8988T (cell line): ENCODE measurements around the gene TP53I13.

ENCODE experiments used
- DNase-seq: peaks from one replicate; pipeline ENCODE4 v3.0.0; 2011

Gene TP53I13

DNA sequence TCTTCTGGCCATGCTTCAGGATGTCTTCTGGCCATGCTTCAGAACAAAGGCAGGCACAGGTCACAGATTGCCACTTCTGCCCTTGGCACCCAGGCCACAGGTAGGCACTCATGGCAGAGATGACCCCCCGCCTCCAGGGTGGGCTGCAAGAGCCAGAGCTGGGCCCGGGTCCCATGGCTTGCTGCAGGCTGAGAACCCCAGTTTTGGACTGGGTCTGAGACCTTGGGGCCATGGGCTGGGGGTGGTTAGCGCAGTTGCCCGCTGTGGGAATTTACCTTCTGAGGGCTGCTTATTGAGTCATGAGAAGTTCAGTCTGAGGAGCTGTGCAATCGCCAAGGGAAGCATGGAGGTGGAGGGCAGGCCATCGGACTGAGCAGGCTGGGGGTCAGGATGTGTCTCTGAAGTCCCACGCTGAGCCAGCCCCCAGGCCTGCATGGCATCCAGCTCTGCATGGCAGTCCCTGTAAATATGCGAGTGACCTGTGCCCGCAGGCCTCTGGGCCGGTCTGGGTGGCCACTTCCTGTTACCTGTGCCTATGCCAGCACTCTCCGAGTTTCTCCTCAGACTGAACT, 26.1 kb downstream of the TP53I13 start:
- DNase-seq: no peak

DNA sequence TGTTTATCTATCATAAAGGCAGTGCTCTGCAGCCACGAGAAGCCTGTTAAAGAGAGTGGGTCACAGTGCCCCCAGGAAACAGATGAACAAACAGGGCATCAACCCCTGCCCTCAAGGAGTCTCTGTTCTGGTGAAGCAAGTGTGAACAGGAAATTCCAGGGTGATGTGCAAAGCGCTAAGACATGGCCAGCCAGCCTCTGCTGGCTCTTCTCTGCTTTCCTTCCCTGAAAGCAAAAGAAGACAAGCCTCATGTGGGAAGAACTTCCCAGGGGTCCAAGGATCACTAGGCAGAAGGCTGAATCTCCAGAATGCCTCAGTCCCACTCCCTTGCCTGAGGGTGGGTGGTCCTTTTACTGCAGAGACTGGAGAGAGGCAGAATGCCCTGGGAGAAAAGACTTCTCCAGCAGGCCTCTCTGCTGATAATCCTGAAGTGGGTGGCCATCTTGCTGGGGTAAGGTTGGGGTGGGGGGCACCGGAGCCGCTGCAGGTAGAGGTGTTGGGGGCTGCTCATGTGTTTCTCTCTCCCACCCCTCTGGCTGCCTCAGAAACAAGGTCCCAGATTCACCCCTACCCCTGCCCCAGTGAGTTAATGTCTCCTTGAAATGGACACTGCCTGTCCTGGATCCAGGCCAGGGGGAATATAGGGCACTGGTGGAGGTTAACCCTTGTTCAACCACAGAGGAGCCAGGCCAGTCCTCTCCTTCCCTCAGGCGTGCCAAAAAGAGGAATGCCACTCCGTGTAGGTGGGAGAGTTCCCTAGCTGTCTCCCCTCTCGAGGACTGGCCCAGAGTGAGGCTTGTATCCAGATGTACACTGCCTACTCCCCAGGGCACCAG, 26.8 kb downstream of the TP53I13 start:
- no peak for DNase-seq

DNA sequence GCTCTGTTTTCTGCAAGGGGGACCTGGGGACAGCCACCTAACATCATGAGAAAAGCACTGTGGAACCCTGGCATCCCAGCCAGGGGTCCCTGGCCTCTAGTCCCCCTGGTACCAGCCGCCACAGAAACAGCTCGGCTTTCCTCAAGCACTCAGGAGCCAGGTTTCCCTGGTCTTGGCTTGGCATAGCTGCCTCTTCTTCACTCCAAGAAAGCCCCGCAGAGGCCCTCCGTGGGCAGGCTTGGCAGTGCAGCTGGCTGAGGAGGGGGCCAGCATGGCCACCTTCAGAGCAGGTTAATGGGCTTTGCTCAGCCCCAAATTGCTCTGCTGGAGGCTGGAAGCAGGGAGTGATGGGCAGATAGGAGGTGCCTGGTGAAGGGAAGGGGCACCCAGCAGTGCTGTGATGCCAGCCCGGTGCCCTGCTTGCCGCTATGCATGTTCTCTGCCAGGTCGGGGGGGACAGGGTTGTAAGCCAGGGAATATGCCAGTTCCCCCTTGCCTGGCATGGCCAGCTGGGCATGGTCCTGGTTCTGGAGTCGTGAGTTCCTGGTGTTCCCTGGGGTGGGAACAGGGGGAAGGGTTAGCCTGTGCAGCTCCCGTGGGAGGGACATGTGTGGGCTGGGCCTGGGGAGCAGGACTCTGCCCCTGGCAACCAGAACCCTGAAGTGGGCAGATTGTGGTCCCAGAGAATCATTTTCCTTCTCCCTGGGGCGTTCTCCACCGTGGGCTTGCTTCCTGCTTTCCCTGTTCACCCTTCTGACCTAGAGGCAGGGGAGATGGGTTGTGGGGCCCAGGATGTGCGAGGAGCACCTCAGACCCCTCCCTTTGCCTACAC, 27.7 kb downstream of the TP53I13 start:
- DNase-seq: no peak

DNA sequence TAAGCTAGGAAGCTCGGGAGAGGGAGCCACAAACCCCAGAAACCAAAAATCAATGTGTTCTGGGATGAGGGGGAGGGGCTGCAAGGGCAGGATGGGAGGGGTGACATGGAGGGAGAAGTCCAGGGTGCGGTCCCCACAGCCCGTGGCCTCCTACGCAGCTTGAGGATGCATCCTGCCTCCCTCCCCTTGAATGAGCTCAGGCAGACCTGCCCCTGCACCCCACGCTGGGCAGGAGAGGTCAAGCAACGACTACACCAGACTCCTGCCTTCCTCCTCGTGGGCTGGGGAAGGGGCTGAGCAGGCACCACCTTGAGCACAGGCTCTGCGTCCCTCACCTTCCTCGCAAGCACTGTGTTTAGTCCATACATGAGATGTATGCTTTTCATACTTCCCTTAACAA, 28.3 kb downstream of the TP53I13 start:
- no peak for DNase-seq

DNA sequence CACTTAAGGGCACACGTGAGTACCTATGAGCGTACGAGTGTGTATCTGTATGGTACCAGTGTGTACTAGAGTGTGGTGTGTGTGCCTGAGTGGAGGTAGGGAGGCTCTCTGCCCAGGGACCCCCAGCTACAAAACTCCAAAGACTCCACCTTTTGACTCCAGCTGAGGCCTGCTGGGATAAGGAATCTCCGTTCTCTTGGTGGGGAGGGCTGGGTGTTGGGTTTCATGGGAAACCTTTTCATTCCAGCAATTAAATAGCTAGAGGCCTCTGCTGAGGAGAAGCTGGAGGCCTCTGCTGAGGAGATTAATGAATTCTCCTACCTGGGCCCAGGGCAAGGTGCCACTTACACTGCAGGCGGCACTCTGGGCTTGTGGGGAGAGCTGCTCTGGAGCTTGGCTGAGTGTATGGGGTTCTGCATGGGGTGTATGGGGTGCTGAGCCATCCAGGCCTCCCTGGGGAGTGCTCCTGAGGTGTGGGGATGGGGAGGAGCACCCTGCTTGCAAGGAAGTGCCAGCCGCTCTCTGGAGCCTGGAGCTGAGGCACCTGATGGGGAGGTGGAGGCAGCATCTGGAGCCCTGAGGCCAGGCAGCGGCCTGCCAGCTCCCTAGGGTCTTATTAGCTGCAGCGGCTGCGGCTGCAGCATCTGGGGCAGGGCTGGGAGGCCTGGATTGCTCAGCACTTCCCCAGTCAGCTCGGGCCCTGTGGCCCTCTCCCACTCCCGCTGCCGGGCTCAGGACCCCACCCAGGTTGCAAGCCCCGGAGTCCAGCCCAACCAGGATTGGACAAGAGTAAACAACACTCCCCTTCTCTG, 29.1 kb downstream of the TP53I13 start:
- no peak for DNase-seq

DNA sequence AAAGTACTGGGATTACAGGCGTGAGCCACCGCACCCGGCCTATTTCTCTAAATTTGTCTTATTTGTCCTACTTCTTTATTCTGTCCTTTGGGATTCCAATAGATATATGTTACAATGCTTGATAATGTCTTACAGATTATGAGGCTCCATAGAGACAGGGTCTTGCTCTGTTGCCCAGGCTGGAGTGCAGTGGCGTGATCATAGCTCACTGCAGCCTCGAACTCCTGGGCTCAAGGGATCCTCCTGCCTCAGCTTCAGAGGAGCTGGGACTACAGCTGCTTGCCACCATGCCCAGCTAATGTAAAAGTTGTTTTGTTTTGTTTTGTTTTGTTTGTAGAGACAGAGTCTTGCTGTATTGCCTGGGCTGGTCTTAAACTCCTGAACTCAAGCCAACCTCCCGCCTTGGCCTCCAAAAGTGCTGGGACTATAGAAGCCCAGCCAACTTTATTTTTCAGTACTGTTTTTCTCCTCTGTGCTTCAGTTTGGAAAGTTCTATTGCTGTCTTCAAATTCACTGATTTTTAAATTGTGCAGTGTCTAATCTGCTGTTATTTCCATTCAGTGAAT, 34.7 kb downstream of the TP53I13 start:
- no peak for DNase-seq

DNA sequence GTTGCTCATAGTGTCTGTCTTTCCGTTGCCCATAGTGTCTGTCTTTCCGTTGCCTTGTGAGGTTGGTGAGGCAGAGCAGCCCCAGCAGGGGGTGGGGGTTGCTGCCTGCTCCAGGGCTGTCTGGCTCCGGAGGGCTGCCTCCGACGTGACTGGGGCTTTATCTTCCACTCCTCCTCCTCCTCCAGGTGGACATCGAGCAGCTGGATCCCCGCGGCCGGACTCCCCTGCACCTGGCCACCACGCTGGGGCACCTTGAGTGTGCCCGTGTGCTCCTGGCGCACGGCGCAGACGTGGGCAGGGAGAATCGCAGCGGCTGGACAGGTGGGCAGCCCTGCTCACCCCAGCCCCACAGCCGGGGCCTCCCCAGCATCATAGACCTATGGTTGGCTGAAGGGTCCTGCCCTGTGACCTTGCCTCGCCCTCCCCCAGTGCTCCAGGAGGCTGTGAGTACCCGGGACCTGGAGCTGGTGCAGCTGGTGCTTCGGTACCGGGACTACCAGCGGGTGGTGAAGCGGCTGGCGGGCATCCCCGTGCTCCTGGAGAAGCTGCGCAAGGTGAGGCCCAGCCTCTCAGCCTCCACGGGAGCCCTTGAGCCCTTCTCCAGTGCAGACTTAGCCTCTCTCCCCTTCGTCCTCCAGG, 39.2 kb downstream of the TP53I13 start:
- DNase-seq: no peak

DNA sequence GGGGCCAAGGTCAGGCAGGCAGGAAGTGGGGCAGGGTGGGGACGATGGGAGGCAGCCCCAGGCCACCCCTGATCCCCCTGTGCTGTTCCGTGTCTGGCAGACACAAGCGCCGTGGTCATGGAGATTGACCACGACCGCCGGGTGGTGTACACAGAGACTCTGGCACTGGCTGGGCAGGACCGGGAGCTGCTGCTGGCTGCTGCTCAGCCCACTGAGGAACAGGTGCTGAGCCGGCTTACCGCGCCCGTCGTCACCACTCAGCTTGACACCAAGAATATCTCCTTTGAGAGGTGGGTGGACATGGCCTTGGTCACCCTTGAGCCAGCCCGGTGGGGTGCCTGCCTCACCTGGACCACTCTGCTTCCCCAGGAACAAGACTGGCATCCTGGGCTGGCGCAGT, 40.5 kb downstream of the TP53I13 start:
- no peak for DNase-seq

DNA sequence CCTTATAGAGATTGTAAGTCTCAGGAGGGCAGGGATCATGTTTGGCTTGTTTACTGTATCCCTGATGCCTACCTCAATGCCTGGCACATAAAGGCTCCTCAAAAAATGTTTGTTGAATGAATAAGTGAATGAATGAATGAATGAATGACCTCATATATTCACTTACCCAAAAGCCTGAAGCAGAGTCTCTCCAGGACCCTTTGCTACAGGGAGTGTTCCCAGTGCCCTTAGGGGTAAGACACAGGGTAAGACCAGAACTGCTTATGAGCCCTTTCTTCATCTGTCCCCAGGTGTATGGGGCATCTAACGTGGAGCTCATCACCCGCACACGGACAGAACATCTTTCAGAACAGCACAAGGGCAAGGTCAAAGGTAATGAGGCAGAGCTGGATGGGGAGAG, 41.9 kb downstream of the TP53I13 start:
- DNase-seq: no peak

DNA sequence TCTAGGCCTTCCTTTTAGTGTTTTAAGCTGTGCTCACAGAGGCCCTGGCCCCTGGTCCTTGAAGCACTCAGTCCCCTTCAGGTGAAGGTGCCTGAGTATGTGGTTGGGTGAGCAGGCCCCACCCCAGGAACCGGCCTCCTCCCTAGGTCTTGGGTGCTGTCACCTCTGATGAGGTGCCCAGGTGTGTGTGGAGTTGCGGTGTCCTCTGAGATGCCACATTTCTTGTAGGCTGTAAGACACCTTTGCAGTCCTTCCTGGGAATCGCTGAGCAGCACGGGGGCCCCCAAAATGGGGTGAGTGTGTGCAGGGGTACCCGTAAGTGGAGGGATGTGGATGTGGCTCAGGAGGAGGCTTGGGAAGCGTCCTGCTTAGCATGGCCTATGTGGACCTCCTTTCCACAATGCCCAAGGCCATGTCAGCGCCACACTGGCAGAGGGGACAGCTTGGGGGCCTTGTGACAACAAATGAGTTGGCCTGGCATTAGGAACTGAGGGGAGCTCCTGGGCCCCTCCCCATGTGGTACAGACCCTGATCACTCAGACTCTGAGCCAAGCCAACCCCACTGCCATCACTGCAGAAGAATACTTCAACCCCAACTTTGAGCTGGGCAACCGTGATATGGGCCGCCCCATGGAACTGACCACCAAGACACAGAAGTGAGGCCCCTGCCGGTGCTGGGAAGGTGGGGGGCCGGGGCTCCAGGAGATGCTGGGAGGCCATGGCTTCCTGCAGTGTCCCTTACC, 43.0 kb downstream of the TP53I13 start:
- no peak for DNase-seq

DNA sequence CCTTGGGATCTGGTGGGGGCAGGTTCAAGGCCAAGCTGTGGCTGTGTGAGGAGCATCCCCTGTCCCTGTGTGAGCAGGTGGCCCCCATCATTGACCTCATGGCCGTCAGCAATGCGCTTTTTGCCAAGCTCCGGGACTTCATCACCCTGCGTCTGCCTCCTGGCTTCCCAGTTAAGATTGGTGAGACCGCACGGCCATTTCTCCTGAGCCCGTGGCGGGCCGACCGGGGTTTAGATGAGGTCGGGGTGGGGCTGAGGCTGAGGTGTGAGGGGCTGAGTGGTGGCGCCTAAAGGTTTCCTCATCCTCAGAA, 43.5 kb downstream of the TP53I13 start:
- no peak for DNase-seq

DNA sequence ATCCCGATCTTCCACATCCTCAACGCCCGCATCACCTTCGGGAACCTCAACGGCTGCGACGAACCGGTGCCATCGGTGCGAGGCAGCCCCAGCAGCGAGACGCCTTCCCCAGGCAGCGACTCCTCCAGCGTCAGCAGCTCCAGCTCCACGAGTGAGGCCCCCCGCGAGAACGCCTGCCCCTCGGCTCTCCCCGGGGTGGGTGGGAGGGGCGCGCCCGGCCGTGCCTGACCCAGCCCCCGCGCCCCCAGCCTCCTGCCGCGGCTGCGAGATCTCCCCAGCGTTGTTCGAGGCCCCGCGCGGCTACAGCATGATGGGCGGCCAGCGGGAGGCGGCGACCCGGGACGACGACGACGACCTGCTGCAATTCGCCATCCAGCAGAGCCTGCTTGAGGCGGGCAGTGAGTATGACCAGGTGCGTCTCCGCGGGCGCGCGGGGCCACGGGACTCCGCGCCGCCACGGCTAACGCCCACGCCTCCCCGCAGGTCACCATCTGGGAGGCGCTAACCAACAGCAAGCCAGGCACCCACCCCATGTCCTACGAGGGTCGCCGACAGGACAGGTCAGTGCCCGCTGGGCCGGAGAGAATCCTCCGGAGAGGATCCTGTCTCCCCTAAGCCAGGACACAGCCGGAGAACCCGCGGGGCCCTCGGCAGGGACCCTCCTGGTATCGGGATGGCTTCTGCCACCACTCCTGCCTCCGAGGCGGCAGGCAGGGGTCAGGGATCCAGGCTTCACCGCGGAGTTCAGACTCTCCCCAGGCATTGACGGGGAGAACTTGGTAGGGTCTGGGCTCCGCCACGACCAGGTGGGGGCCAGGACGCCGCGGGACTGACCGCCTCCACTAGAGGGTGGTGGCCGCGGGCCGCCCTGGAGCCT, 44.1 kb downstream of the TP53I13 start:
- DNase-seq: no peak

DNA sequence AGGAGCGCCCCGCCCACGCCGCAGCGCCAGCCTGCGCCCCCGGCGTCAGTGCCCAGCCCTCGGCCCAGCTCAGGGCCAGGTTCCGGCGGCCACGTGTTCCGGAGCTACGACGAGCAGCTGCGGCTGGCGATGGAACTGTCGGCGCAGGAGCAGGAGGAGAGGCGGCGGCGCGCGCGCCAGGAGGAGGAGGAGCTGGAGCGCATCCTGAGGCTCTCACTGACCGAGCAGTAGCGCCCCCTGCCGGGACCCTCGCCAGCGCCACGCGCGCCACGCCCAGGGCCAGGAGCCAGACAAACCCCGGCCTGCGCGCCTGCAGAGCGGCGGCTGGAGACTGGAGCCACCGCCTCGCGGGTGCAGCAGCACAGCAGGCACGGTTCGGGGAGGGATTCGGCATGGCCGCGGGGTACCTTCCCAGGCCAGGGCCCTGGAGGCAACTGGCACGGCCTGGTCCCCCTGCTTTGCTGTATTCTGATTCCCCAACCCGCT, 44.9 kb downstream of the TP53I13 start:
- no peak for DNase-seq

DNA sequence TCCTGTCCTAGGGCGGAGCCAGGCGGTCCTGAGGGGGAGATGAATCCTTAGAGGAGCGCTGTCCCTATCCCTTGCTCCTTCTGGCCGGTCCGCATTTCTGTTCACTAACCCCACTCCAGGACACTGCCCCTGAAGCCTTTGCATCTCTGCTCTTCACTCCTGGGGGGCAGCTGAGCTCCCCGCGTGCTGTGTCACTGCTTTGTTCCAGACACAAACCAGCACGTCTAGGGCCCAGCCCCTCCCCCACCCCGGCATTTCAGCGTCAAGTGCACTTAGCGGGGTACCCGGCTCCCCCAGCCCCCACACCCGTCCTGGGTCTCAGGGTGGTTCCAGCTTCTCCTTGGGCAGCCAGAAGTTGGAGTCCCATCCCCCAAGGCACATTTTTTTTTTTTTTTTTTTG, 45.4 kb downstream of the TP53I13 start:
- DNase-seq: no peak

DNA sequence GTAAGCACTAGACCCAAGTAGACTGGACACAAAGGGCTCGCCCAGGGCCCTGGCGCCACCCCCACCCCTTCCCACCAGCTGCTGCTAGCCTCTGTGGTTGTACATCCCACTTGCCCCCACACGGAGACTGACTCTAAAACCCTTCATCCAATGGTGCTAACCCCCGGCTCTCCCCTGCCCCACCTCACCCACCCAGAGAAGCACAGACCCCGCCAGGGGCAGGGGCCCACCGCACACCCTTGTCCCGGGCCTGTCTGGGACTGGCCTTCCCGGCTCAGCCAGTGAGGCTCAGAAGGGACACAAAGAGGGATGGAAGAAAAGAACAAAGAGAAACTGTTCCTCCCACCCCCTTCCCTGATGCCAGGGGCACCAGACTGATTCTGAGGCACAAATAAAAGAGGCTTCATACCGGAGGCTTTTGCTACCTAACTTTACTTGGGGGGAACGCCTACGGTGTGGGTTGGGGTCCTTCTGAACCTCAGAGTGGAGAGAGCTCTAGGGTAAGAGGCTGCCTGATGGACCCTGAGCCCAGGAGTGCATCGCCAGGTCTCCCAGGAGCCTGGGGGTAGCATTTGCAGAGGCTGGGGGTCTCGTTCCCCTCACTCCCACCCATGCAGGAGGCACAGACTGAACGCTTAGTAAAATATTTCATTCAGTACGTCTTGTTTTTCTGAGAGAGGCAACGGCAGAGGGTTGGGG, 46.0 kb downstream of the TP53I13 start:
- DNase-seq: no peak

DNA sequence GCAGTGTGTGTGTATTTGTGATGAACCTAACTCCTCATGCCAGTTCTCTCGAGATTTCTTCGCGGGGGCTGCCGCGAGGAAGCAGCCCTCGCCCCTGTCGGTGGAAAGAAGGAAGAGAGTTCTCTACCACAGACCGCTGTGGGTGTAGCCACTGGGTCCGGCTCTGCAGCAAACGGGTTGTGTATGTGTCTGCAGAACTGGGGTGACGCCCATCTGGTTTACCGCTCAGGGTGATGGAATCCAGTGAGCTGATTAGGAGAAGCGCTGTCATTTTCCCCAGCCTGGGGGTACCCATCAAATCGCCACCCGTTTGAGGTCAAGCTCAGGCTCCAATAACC, 46.5 kb downstream of the TP53I13 start:
- no peak for DNase-seq

DNA sequence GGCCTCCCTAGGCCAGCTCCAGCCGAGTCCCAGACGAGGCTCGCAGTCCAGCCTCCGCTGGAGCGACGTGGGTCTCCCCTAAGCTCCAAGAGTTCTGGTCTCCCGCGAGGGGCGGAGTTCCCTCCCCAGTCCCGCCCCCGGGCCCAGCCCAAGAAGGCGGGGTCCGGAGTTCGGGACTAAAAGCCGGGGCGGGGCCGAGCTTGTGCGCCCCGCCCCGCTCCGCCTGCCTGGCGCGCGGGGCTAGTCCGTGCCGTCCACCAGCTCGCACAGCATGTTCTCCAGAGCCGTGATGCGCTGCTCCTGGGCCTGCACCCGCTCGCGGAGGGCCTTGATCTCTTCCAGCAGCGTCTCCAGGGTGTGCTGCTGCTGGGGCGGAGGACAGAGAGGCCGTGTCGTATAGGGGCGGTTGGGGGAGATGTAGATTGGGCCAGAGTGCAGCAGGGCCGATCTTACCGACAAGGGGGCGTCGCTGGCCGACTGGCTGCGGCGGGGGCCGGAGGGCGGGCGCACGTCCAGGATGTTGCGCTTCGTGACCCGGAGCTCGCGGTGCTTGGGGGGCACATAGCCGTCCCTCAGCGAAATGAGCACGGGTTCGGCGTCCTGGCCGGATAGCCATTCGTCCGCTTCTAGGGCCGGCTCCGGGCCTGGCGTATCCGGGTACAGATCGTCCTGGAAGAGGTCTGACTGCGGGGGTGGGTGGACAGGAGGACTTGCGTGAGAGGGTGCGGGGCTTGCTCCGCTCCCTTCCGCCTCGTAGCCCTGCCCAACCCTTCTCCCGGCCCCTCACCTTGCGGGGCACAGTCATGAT, 47.2 kb downstream of the TP53I13 start:
- DNase-seq: peak; percentile 90

DNA sequence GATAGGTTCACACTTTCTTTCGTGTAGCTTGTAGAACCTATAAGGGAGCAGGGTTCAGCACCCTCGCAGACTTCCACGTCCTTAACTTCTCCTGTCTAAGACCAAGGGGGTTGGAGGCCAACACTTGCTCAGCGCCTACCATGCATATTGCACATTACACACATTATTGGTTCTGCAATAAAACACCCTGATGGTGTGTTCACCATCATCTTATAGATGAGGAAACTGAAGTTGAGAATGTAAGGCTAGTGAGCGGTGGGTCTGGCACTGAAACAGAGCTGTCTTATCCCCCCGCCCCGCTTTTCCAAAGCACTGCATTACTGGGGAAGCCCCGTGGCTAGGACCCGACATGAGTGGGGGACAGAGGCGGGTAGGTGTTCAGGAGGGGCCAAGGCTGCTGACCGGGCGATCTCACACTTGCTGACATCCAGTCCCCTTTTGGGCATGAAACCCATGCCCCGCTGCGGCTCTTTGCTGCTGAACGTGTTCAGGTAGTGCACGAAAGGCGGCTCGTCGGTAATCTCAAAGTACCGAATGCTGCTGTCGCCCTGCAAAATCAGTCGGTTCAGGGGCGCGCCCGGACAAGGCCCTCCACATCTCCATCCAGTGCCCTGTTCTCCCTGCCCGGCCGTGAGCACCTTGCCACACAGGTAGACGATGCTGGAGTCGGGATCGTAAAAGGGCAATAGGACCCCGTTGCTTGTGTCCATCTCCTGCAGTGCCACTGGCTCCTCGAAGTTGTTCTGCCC, 48.0 kb downstream of the TP53I13 start:
- no peak for DNase-seq
